GM21619 (cell line): ENCODE results near the gene TXK.

Source experiments
- ATAC-seq: cut with Tn5 transposase; IDR thresholded peaks from one replicate; pipeline ENCODE4 v1.9.1; 2021; ENCODE audit not compliant: unreplicated experiment

TXK gene

DNA sequence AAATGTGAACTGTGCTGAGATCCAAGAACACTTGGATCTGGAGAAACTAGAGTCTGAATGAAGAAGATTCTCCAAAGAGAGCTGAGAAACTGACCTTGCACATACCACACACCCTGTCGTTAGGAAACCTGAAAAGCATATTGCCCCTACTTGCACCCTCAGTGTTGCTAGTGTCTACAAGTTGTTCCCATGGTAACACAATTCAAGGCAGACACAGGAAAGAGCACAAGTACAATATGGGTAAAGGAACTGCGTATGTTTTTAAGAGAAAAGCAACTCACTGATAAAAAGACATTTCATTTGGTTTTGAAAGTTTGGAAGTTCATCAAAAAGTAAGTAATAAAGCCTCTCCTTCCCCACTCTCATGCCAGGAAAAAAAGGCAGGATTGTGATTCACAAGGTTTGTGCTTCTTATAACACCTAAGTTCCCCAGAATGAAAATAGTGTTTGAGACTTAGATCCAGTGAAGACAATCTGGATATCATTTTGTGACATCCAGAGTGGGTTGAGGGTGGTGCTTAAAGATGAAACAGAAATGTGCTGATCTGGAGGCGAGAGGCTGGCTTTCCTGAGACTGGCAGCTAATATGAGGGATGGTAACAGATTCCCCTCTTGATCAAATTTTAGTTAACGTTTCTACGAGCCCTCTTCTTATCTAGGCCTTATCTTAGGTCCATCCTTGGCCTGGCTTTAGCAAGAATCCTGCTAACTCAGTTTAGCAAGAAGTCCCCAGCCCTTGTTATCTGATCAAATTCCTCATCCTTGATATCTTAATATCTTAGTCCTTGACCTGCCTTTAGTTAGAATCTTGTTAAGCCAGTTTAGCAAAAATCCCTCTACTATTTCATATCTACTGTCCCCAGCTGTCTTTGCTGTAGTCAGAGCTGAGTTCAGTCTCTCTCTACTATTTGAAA, 75.2 kb downstream of the TXK start:
- no peak for ATAC-seq

DNA sequence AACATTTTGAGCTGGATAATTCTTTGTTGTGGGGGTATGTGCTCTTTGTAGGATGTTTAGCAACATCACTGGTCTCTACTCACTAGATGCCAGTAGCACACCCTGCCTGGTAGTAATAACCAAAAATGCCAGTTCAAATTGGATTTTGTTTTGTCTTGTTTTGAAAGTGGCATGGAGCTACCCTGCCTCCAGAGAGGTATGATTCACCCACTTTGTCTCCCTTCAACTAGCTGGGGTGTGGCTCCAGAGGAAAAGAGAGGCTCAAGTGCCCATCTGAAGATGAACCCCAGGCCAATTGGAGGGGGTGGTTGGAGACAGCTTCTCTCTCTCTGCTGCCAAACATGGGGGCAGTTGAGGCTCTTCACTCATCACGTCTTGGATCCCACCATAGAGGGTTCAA, 83.0 kb downstream of the TXK start:
- no peak for ATAC-seq

DNA sequence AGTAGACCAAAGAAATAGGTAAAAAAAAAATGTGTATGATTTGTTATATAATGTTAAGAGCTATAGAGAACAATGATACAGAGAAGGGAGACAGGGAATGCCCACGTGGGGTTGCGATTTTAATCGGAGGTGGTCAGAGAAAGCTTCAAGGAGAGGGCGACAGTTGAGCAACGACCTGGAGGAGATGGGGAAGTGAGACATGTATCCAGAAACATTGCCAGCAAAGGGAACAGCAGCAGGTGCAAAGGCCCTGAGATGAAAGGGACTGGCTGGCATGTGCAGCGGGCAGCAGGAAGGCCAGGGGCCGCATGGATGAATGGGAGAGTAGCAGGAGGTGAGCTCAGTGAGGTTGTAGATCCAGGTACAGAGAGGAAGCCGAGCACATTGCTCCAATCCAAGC, 84.6 kb downstream of the TXK start:
- ATAC-seq = no peak

DNA sequence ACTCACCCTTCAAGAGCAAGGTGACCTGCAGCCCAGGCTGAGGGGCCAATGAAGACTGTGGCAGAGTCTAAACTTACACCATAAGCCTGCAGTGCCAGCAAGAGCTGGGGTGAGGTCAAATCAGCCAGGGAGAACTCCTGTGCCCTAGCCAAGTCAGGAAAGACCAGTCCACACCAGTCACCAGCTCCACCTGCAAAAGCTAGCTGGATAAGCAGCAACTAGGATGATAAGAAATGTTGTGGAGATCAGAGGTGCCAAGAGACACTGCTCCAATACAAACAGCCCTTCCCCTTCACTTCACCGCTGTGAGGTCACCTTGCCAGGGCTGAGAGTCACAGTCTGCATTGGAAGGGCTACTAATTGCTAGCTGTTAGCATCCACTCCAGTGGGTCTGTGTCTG, 86.2 kb downstream of the TXK start:
- ATAC-seq = no peak

DNA sequence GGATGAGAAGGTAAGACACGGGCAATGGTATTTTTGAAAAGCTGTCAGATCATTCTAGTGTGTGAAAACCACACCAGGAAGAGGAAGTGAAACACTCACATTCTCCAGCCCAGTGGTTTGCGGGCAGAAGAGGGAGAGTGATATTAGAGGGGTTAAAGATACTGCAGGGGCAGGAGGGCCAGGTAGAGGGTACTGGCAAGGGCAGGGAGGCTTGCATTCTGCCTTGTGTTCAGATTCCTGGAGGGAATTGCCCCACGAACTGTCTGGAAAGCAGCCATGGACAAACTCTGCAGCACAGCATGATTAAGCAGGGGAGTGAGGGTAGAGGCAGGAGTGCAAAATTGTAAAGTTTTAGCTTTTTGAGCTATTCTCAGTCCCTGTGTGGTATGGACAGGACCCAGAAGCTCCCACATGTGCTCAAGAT, 86.6 kb downstream of the TXK start:
- peak; percentile 98 for ATAC-seq

- ATAC-seq = no peak
Measured at GRCh38 chr4:48046059-48046458, 88.0 kb downstream of the TXK start.

GRCh38 chr4:48044298-48044697, 89.8 kb downstream of the TXK start:
- ATAC-seq = no peak

DNA sequence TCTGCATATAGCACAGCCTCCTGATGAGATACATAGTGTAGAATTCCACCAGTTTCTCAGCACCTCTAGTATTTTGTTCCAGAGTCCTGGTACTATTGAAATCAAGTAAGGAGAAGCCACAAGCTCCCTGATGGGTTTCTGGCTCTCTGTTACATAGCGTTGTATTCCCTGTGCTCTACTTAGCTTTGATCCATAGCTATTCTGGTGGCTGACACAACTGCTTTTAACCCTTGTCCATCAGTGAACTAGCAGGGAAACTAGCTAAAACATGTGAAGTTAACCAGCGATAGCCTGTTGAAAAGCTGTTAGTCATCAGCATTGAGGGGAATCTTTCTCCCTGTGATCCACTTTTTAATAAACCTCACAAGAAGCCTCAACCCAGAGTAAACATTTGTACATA, 90.5 kb downstream of the TXK start:
- no peak for ATAC-seq

GRCh38 chr4:48042979-48043461, 91.0 kb downstream of the TXK start:
- no peak for ATAC-seq

- ATAC-seq = no peak
Measured at GRCh38 chr4:48041535-48042137, 92.4 kb downstream of the TXK start.

- ATAC-seq = no peak
Measured at GRCh38 chr4:48039561-48039960, 94.5 kb downstream of the TXK start.

DNA sequence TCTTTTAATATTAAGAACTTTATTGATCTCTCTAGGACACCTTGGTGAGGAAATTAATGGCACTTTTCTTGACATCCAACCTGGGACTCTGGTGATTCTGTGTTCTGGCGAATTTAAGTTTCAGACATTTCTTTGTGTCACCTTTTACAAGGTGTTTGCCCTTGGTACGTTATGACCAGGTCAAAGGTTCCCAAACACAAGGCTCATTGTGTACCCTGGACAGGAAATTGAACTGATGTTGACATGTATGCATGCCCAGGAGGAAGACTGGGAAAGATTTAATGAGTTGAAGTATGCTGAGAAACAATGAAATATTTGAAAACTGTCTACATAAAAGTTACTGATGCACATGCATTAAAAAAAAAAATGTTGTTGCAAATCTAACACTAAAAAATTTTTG, 95.4 kb downstream of the TXK start:
- no peak for ATAC-seq

GRCh38 chr4:48037117-48037462, 97.0 kb downstream of the TXK start:
- no peak for ATAC-seq

DNA sequence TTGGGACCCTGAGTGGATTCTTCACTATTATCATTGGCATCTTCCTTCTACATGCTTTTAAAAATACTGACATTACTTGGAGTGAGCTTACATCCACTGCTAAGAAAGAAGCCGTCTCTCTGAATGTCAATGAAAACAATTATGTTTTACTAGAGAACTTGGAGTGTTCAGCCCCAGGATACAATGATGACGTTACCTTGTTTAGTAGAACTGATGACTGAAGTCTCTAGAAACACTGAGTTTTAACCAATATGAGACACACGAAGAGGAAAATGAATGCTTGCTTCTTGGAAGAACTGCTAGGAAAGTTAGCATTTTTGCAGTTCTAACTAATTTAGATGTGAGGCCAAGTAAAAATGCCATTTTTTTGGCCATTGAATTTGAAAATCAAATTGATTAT, 98.1 kb downstream of the TXK start:
- ATAC-seq = no peak

GRCh38 chr4:48033825-48034413, 100.1 kb downstream of the TXK start:
- no peak for ATAC-seq

DNA sequence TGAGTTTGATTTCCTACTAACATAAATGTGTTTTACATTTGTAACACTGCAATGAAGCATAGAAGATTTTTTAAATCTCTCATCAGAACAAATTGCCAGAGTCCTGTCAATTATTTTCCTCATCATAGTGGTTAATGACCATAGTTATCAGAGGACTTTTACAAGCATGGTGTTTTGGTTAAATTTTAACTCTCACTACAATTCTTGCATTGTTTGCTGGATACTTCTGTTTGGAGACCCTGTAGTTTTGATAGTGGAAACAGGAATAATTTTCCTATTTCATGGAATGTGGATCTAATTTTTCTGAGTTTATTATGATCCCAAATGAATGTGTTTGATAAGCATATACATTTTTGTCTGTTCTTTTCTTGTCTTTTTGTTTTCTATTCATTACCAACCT, 100.6 kb downstream of the TXK start:
- no peak for ATAC-seq

GRCh38 chr4:48032721-48033120, 101.3 kb downstream of the TXK start:
- no peak for ATAC-seq

DNA sequence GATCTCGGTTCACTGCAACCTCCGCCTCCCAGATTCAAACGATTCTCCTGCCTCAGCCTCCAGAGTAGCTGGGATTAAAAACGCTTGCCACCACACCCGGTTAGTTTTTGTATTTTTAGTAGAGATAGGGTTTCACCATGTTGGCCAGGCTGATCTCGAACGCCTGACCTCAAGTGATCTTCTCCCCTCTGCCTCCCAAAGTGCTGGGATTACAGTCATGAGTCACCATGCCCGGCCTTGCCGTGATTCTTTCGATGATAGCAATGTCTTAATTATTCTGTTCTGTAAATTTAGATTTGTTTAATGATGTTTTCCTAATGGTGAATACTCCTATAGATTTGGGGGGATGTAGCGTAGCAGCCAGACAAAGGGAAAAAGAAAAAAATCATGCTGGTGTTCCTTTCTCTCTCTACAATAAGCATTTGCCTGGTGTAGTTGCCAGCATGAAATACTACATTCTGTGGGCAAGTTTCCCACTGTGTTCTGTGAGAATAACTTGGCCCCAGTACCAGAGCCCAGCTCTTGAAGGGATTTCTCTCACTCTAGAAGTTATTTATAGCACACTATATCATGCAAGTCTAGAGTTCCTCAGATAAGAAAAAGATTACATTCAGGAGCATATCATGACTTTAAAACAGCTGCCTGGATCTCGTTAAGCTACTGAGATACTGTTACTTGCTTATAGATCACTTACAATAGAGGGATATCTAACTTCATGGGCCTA, 102.1 kb downstream of the TXK start:
- ATAC-seq = no peak

DNA sequence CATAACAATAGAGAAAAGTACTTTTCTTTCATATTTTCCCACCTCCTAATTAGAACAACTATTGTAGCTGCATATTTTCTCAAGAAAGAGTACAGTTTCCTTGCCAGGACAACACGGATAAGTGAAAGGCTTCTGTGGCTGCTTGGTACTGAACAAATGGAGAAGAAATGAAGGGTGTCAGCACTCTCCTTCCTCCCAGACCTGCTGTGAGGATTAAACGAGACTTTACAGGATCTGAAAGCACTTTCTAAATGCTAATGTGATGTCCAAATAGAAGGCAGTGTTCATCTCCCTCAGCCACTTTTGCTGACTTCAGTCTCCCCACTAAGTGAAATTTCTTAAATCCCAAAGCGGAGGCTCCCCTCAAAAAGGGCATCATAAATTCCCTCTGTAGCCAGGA, 103.6 kb downstream of the TXK start:
- ATAC-seq = no peak

DNA sequence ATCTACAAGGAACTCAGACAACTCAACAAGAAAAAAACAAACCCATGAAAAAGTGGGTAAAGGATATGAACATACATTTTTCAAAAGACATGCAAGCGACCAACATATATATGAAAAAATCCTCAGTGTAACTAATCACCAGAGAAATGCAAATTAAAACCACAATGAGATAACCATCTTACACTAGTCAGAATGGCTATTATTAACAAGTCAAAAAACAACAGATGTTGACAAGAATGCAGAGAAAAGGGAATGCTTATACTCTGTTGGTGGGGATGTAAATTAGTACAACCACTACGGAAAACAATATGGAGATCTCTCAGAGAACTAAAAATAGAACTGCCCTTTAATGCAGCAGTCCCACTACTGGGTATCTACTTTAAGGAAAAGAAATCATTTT, 105.4 kb downstream of the TXK start:
- ATAC-seq = peak; percentile 63

GRCh38 chr4:48027653-48028052, 106.4 kb downstream of the TXK start:
- ATAC-seq = peak; percentile 70
